ENCODE data around the gene GLDN. TPM values are rescaled to one million over a fixed set of nuclear protein-coding genes. Genes with fewer than 3 reads are reported as not detected.
"Not testable (repeated sequence)": the region's sequence is repeated elsewhere in the genome, so short reads cannot be mapped to it uniquely, and the experiment has no call there.

GLDN gene
- total and polyA plus RNA-seq, 2 experiments from 2014 or later, result 0.92 TPM; not detected in 1

GRCh38 chr15:51438526-51438925, 97.1 kb downstream of the GLDN start:
- no peak overlapping the region for H3K4me3 ChIP-seq
- DNase-seq (ENCODE audit: low read depth in 1 of 2, low spot score in 1 of 2), result no peak
- H3K4me1 ChIP-seq (ENCODE audit: low read depth), result no peaks in the 10 kb centered on the region
- no peaks in the 10 kb centered on the region for H3K27me3 ChIP-seq
- no peaks in the 10 kb centered on the region for H3K36me3 ChIP-seq
- TF ChIP-seq CTCF (IDR thresholded peaks at IDR 0.05; ENCODE audit: low read depth, low read length), result no peak
- H3K9me3 ChIP-seq (ENCODE audit: low read depth), result no peaks in the 10 kb centered on the region
- no peak overlapping the region for H3K27ac ChIP-seq

DNA sequence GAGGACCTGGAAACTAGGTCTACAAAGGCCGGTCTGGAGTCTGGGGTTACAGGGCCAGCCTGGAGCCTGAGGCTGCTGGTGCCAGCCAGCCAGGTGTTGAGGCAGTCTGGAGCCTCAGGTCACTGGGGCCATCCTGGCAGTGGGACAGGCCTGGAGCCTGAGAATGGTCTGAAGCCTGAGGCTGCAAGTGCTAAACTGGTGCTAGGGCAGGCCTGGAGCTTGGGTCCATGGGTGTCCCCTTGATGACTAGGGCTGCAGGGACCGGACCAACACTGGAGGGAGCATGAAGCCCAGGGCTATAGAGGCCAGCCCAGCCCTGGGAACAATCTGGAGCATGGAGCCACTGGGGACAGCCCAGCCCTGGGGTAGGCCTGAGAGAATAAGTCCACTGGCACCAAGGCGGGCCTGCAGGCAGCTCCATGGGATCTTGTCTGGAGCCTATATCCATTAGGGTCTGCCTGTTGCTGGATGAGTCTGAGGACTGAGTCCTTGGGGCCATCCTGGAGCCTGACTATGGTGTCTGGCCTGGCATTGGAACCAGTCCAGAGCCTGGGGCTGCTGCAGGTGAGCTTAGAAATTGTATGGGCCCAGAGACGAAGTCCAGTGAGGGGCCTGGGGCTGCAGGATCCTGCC, 101.9 kb downstream of the GLDN start:
- Histone ChIP-seq H3K4me3 (no peak overlapping the region), H3K27ac (no peak overlapping the region), H3K27me3 (no peaks in the 10 kb centered on the region), H3K36me3 (peaks cover 3% of the 10 kb centered on the region), H3K4me1 (ENCODE audit: low read depth) (no peaks in the 10 kb centered on the region), H3K9me3 (ENCODE audit: low read depth) (no peaks in the 10 kb centered on the region)
- no peak for DNase-seq (ENCODE audit: low read depth in 1 of 2, low spot score in 1 of 2)
- no peak for TF ChIP-seq CTCF (IDR thresholded peaks at IDR 0.05; ENCODE audit: low read depth, low read length)

DNA sequence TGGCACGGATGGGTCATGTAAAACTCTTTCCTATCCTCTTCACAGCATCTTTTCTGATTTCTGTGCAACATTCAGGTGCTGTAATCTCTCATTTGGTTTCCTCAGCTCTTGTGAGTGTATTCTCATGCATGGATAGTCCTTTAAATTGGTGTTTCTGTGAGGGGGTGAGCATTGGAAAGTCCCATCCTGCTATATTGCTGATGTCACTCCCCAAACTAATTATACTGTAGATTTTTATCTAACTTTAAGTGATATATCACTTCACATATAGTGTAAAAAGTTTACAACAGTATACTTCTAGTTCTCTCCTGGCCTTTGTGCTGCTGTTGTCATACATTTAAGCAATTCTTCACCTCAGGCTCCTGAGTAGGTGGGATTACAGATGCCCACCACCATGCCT, 102.7 kb downstream of the GLDN start:
- Histone ChIP-seq H3K9me3 (ENCODE audit: low read depth) (no peaks in the 10 kb centered on the region), H3K4me3 (no peak overlapping the region), H3K36me3 (peaks cover 4% of the 10 kb centered on the region), H3K4me1 (ENCODE audit: low read depth) (no peaks in the 10 kb centered on the region), H3K27ac (no peak overlapping the region), H3K27me3 (no peaks in the 10 kb centered on the region)
- no peak for DNase-seq (ENCODE audit: low read depth in 1 of 2, low spot score in 1 of 2)
- TF ChIP-seq CTCF (IDR thresholded peaks at IDR 0.05; ENCODE audit: low read depth, low read length), result no peak

DNA sequence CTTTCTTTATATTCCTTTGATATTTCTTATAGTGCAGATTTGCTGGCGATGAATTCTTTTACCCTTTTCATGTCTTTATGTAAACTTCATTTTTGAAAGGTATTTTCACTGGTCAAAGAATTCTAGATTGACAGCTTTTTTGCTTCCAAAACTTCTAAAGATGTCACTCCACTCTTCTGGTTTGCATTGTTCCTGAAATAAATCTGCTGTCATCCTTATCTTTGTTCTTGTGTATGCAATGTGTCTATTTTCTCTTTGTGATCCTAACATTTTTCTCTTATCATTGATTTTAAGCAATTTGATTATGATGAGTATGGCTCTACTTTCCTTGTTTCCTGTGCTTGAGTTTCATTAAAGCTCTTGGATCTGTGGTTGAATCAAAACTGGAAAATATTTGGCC, 103.4 kb downstream of the GLDN start:
- Histone ChIP-seq H3K36me3 (peaks cover 11% of the 10 kb centered on the region), H3K27me3 (no peaks in the 10 kb centered on the region), H3K9me3 (ENCODE audit: low read depth) (no peaks in the 10 kb centered on the region), H3K27ac (no peak overlapping the region), H3K4me1 (ENCODE audit: low read depth) (no peaks in the 10 kb centered on the region), H3K4me3 (no peak overlapping the region)
- DNase-seq (ENCODE audit: low read depth in 1 of 2, low spot score in 1 of 2), result no peak
- no peak for TF ChIP-seq CTCF (IDR thresholded peaks at IDR 0.05; ENCODE audit: low read depth, low read length)

- not testable (repeated sequence) for DNase-seq (ENCODE audit: low read depth in 1 of 2, low spot score in 1 of 2); H3K9me3 ChIP-seq (ENCODE audit: low read depth); H3K27me3 ChIP-seq; H3K4me3 ChIP-seq; H3K27ac ChIP-seq; H3K4me1 ChIP-seq (ENCODE audit: low read depth)
- H3K36me3 ChIP-seq, result peaks cover 22% of the 10 kb centered on the region
Measured at GRCh38 chr15:51446029-51446744, 104.7 kb downstream of the GLDN start.

GRCh38 chr15:51447855-51448621, 106.6 kb downstream of the GLDN start:
- no peak for TF ChIP-seq CTCF (IDR thresholded peaks at IDR 0.05; ENCODE audit: low read depth, low read length)
- H3K4me3 ChIP-seq, result no peak overlapping the region
- H3K4me1 ChIP-seq (ENCODE audit: low read depth), result no peaks in the 10 kb centered on the region
- DNase-seq (ENCODE audit: low read depth in 1 of 2, low spot score in 1 of 2), result no peak
- H3K36me3 ChIP-seq, result peaks cover 22% of the 10 kb centered on the region
- no peak overlapping the region for H3K27ac ChIP-seq
- H3K9me3 ChIP-seq (ENCODE audit: low read depth), result no peaks in the 10 kb centered on the region
- H3K27me3 ChIP-seq, result no peaks in the 10 kb centered on the region

Data from cardiac muscle cell (in vitro differentiated cells and primary cell).